ENCODE data around the gene NCF4. TPM values are rescaled to one million over a fixed set of nuclear protein-coding genes. Genes with fewer than 3 reads are reported as not detected.

Gene NCF4
- total and polyA plus RNA-seq, 2 donors (not counting 1 experiment from before 2014, with no cell fraction given), result 118 to 175 TPM

GRCh38 chr22:36891646-36892045 is 30.8 kb downstream of the NCF4 start:
- no peaks in the 10 kb centered on the region for H3K36me3 ChIP-seq (replicated peaks in 1 of 2; ENCODE audit: control extremely low read depth in 1 of 2, control insufficient read depth in 1 of 2, extremely low read depth in 1 of 2, insufficient read depth in 2 of 2, low read length in 1 of 2)
- H2AFZ ChIP-seq (ENCODE audit: insufficient read depth, low read depth, low read length, poor library complexity, severe bottlenecking), result no peak overlapping the region
- Mint-ChIP-seq H3K4me1 (no peaks in the 10 kb centered on the region), H3K9me3 (ENCODE audit: insufficient read depth) (peaks cover 7% of the 10 kb centered on the region), H3K4me3 (no peak overlapping the region), H3K27ac (no peak overlapping the region), H3K27me3 (peaks cover 4% of the 10 kb centered on the region)
- ATAC-seq (ENCODE audit: low read depth), result no peak
- H3K9me3 ChIP-seq (ENCODE audit: control extremely low read depth in 1 of 3, control insufficient read depth in 2 of 3, insufficient read depth in 1 of 3, low read length in 2 of 3), result peaks cover 0 to 14% (median 8%) of the 10 kb centered on the region in 3 donors
- no peaks in the 10 kb centered on the region for H3K79me2 ChIP-seq (ENCODE audit: control insufficient read depth, insufficient read depth, low read length)
- no peak for DNase-seq
- H3K4me2 ChIP-seq (replicated peaks; ENCODE audit: low read depth, low read length, poor library complexity, severe bottlenecking), result no peak overlapping the region
- intact Hi-C loops (cut with micrococcal nuclease), result no loop called here
- H3K27me3 ChIP-seq (replicated peaks in 1 of 4; ENCODE audit: control extremely low read depth in 1 of 4, control insufficient read depth in 3 of 4, insufficient read depth in 4 of 4, low read length in 3 of 4), result no peaks in the 10 kb centered on the region
- ChIA-PET CTCF (no interaction called here), POLR2A (no interaction called here)
- no CpG with 5 or more reads among the region's 1 CpG for WGBS (ENCODE audit: insufficient coverage)
- TF ChIP-seq CTCF (IDR thresholded peaks at IDR 0.05) (no peak), EZH2 (IDR thresholded peaks at IDR 0.05; ENCODE audit: borderline replicate concordance, insufficient read depth, low read depth, low read length, poor library complexity, severe bottlenecking) (no peak)
- H3K4me1 ChIP-seq (ENCODE audit: control insufficient read depth in 2 of 2, insufficient read depth in 2 of 2, low read length in 2 of 2), result no peaks in the 10 kb centered on the region
- no peak overlapping the region for H3K9ac ChIP-seq (ENCODE audit: low read length)
- H4K20me1 ChIP-seq (ENCODE audit: control insufficient read depth, insufficient read depth, low read length, poor library complexity, severe bottlenecking), result no peaks in the 10 kb centered on the region
- no peak overlapping the region for H3K4me3 ChIP-seq (ENCODE audit: control extremely low read depth in 1 of 5, extremely low read depth in 1 of 5, insufficient read depth in 1 of 5, low read depth in 2 of 5, low read length in 4 of 5)
- no peak overlapping the region for H3K27ac ChIP-seq (ENCODE audit: low read length in 2 of 2)

- Histone ChIP-seq H3K36me3 (replicated peaks in 1 of 2; ENCODE audit: control extremely low read depth in 1 of 2, control insufficient read depth in 1 of 2, extremely low read depth in 1 of 2, insufficient read depth in 2 of 2, low read length in 1 of 2) (no peaks in the 10 kb centered on the region), H3K9ac (ENCODE audit: low read length) (no peak overlapping the region), H3K4me1 (ENCODE audit: control insufficient read depth in 2 of 2, insufficient read depth in 2 of 2, low read length in 2 of 2) (no peaks in the 10 kb centered on the region), H3K4me2 (replicated peaks; ENCODE audit: low read depth, low read length, poor library complexity, severe bottlenecking) (no peak overlapping the region), H4K20me1 (ENCODE audit: control insufficient read depth, insufficient read depth, low read length, poor library complexity, severe bottlenecking) (no peaks in the 10 kb centered on the region), H3K9me3 (ENCODE audit: control extremely low read depth in 1 of 3, control insufficient read depth in 2 of 3, insufficient read depth in 1 of 3, low read length in 2 of 3) (peaks cover 0 to 14% (median 8%) of the 10 kb centered on the region in 3 donors), H3K27ac (ENCODE audit: low read length in 2 of 2) (no peak overlapping the region), H3K4me3 (ENCODE audit: control extremely low read depth in 1 of 5, extremely low read depth in 1 of 5, insufficient read depth in 1 of 5, low read depth in 2 of 5, low read length in 4 of 5) (no peak overlapping the region), H2AFZ (ENCODE audit: insufficient read depth, low read depth, low read length, poor library complexity, severe bottlenecking) (no peak overlapping the region), H3K27me3 (replicated peaks in 1 of 4; ENCODE audit: control extremely low read depth in 1 of 4, control insufficient read depth in 3 of 4, insufficient read depth in 4 of 4, low read length in 3 of 4) (no peaks in the 10 kb centered on the region), H3K79me2 (ENCODE audit: control insufficient read depth, insufficient read depth, low read length) (no peaks in the 10 kb centered on the region)
- no peaks in the 10 kb centered on the region for H3K4me1 Mint-ChIP-seq
- ATAC-seq (ENCODE audit: low read depth), result no peak
- no peak for DNase-seq
- TF ChIP-seq CTCF (IDR thresholded peaks at IDR 0.05) (no peak), EZH2 (IDR thresholded peaks at IDR 0.05; ENCODE audit: borderline replicate concordance, insufficient read depth, low read depth, low read length, poor library complexity, severe bottlenecking) (no peak)
- no peak overlapping the region for H3K27ac Mint-ChIP-seq
- 0% methylated on average over 1 of the region's 2 CpGs for WGBS (ENCODE audit: insufficient coverage)
- H3K4me3 Mint-ChIP-seq, result no peak overlapping the region
- peaks cover 2% of the 10 kb centered on the region for H3K27me3 Mint-ChIP-seq
- POLR2A ChIA-PET, result interaction anchor here (0.6 kb wide), 1 partner anchor 87 kb away, joined by 5 read pairs; no protein-coding TSS in a partner anchor
- peaks cover 7% of the 10 kb centered on the region for H3K9me3 Mint-ChIP-seq (ENCODE audit: insufficient read depth)
- intact Hi-C loops (cut with micrococcal nuclease), result no loop called here
- CTCF ChIA-PET, result no interaction called here
Observed at GRCh38 chr22:36892292-36892691, 31.5 kb downstream of the NCF4 start.

Data from B cell (primary cell).